Nephron (organoid): ENCODE data around the gene BCAS3.
A peak's percentile ranks its signal among the peaks of the same experiment; 100 is the strongest.

ENCODE experiments used
- H3K27ac Mint-ChIP-seq, 3 experiments: 2 replicates each; pipeline ENCODE4 v1.8.0; 2020; ENCODE audit warnings: mixed read lengths in 3 of 3, mild to moderate bottlenecking in 2 of 3, moderate library complexity in 1 of 3
- H3K27me3 Mint-ChIP-seq: 2 replicates; pipeline ENCODE4 v1.8.0; 2021; ENCODE audit warnings: low read depth, mild to moderate bottlenecking, moderate library complexity, mixed read lengths
- H3K36me3 Mint-ChIP-seq: 2 replicates; pipeline ENCODE4 v1.8.0; 2020; ENCODE audit warnings: low read depth, mixed read lengths
- H3K4me1 Mint-ChIP-seq: 2 replicates; pipeline ENCODE4 v1.8.0; 2020; ENCODE audit warnings: mixed read lengths
- H3K4me3 Mint-ChIP-seq, 3 experiments: 2 replicates each; pipeline ENCODE4 v1.8.0; 2020; ENCODE audit warnings: mild to moderate bottlenecking in 3 of 3, mixed read lengths in 3 of 3, moderate library complexity in 2 of 3
- H3K9me3 Mint-ChIP-seq: 2 replicates; pipeline ENCODE4 v1.8.0; 2020; ENCODE audit warnings: mixed read lengths
- TF ChIP-seq, protein P1 (sequence below), 3 experiments: fragments of 200-600 bp; sonication (generic); IDR thresholded peaks; one replicate each; pipeline ENCODE4 v1.5.0; 2021; ENCODE audit warnings: antibody characterized with exemption in 3 of 3; ENCODE audit not compliant: unreplicated experiment in 3 of 3

Gene BCAS3

DNA sequence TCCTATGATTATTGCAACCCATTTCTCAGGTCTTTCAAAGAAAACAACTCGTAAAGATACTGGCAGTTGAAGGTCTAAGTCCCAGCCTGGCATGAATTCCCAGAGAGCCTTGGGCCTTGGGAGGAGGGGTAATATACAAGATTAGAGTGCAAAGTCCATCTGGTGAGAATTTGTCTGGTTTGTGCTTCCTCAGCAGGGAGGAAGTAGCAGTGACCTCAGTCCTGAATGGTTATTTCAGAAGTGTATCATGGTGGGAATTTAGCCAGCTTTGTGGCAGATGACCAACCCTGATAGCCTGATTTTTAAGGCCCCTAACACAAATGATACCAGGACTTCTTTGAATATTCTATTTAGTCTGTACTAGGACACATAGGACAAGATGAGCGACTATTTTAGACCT lies 570.7 kb downstream of the BCAS3 start:
- H3K4me1 Mint-ChIP-seq = peaks cover 49% of the 10 kb centered on the region

DNA sequence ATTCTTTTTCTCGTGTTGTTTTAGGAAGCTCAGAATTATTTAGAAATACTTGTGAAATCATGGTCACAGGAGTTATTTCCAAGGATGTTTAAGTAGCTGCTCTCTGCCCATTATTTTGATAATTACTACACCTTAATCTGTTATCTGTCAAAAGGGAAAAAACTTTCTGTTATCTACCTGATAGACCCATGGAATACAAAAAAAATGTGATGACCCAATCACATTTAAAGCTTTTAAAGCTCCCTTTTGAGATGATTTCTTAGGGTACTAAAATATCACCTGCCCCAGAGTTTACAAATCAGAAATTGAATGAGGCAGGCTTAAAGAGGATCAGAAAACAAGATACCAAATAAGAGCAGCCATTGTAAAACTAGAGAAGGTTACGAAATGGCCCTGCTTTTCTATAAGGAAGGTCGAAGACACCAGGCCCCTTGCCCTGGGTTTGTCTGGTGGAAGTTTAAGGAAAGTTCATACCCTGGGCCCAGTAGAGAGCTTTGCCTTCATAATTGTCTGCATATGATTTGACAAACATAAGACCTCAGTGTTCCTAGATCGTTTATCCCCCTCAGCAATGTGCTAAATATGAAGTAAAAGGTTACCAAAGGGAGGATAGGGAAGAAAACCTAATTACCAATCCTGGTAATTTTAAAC lies 572.1 kb downstream of the BCAS3 start:
- no peaks in the 10 kb centered on the region for H3K27me3 Mint-ChIP-seq
- H3K27ac Mint-ChIP-seq = peak overlapping the region; percentile 57 to 84 (median 71)
- peaks cover 60% of the 10 kb centered on the region for H3K4me1 Mint-ChIP-seq
- no peaks in the 10 kb centered on the region for H3K9me3 Mint-ChIP-seq
- TF ChIP-seq, protein P1, sequence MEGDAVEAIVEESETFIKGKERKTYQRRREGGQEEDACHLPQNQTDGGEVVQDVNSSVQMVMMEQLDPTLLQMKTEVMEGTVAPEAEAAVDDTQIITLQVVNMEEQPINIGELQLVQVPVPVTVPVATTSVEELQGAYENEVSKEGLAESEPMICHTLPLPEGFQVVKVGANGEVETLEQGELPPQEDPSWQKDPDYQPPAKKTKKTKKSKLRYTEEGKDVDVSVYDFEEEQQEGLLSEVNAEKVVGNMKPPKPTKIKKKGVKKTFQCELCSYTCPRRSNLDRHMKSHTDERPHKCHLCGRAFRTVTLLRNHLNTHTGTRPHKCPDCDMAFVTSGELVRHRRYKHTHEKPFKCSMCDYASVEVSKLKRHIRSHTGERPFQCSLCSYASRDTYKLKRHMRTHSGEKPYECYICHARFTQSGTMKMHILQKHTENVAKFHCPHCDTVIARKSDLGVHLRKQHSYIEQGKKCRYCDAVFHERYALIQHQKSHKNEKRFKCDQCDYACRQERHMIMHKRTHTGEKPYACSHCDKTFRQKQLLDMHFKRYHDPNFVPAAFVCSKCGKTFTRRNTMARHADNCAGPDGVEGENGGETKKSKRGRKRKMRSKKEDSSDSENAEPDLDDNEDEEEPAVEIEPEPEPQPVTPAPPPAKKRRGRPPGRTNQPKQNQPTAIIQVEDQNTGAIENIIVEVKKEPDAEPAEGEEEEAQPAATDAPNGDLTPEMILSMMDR (IDR thresholded peaks at IDR 0.05; ENCODE audit: unreplicated experiment in 3 of 3) = no peak
- no peak overlapping the region for H3K4me3 Mint-ChIP-seq
- no peaks in the 10 kb centered on the region for H3K36me3 Mint-ChIP-seq

More for the DNA sequence above, 570.7 kb downstream of the BCAS3 start:
- Mint-ChIP-seq H3K36me3 (no peaks in the 10 kb centered on the region), H3K27ac (peak overlapping the region; percentile 21 to 71 (median 68)), H3K9me3 (no peaks in the 10 kb centered on the region), H3K4me3 (no peak overlapping the region), H3K27me3 (no peaks in the 10 kb centered on the region)
- TF ChIP-seq, protein P1 (IDR thresholded peaks at IDR 0.05; ENCODE audit: unreplicated experiment in 3 of 3) = no peak

DNA sequence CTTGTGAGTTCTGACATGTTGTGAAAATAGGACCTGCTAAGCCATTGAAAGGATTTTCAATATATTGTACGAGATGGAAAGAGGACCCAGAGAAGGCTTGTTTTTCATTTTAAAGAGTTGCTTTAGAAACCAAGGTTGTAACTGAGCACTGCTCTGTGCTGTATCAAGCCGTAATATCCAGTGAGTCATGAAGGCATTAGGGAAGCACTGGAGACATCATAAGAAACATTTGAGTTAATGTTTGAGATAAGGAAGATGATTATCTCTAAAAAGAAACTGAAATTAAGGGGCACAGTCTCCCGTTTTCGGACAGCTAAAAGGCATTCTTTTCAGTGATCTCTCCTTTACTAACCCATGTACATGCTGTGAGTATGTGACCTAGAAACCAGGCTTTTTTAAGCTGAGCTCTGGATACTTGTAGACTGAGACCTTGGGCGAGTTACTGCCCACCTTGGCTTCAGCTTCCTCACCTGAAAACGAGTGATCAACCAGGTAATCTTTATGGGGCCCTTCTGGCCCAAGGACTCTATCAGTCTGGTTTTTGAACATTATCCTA lies 572.8 kb downstream of the BCAS3 start:
- Mint-ChIP-seq H3K36me3 (no peaks in the 10 kb centered on the region), H3K4me3 (no peak overlapping the region), H3K27ac (peak overlapping the region; percentile 57 to 84 (median 71)), H3K27me3 (no peaks in the 10 kb centered on the region), H3K9me3 (no peaks in the 10 kb centered on the region), H3K4me1 (peaks cover 67% of the 10 kb centered on the region)
- TF ChIP-seq, protein P1 (IDR thresholded peaks at IDR 0.05; ENCODE audit: unreplicated experiment in 3 of 3) = no peak

DNA sequence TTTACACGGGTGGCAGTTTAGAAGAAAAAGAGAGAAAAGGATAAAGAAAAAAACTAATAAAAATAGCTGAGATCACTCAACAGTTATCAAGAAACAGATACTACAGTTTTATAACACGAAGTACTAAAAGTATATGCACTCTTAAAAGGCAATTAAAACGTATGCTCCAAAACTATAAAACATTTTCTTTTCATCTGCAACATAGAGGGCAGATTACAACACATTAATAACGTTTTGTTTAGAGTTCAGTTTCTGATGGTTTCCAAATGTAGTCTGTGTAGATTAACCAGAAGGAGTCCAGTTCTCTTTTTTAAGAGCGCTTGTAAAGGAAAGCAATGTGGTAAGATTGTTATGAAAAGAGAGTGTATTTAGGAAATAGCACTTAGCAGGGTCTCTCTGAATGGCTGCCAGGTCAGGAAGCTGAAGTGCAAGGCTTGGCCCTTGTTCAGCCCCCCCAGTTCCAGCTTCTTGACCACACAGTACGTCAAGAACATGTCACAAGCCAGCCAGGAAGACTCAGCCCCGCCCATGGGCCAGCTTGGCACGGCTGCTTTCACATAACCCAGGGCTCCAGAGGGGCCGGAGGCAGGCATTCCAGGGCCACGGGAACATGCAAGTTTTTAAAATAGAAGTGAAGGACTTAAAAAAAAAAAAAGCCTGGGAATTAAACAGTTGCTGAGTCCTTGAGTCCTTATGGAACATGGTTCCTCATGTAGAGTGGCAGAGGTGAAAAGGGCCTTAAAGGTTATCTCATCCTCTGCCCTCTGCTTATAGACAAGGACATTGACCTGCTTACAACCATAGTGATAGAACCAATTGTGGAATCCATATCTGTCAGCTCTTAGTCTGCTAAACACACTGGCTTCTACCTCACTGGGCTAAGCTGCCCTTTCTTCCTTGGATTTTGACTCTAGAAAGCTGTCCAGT lies 574.6 kb downstream of the BCAS3 start:
- H3K36me3 Mint-ChIP-seq = no peaks in the 10 kb centered on the region
- no peaks in the 10 kb centered on the region for H3K9me3 Mint-ChIP-seq
- H3K27me3 Mint-ChIP-seq = no peaks in the 10 kb centered on the region
- H3K4me1 Mint-ChIP-seq = peaks cover 66% of the 10 kb centered on the region
- H3K27ac Mint-ChIP-seq = peak overlapping the region; percentile 74 to 89 (median 84)
- no peak overlapping the region for H3K4me3 Mint-ChIP-seq
- TF ChIP-seq, protein P1 (IDR thresholded peaks at IDR 0.05; ENCODE audit: unreplicated experiment in 3 of 3) = no peak

DNA sequence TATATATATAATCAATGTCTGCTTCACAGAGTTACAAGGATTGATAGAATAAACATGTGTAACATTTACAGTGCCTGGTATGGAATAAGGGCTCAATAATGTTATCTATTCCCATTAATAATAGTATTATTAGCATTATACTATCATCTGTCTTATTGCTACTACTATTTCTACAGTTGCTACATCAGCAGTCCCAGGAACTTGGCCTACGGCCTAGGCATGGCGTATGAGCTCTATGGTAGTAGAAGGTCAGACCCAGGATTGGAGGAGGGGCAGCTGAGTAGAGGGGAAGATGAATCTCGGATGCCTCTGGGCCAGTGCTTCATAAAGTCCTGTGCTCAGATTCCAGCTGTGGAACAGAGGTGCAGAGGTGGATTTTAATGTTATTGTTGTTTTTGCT lies 575.7 kb downstream of the BCAS3 start:
- Mint-ChIP-seq H3K36me3 (no peaks in the 10 kb centered on the region), H3K4me3 (no peak overlapping the region), H3K27me3 (no peaks in the 10 kb centered on the region), H3K9me3 (no peaks in the 10 kb centered on the region), H3K27ac (peak overlapping the region; percentile 75 to 87 (median 81)), H3K4me1 (peaks cover 61% of the 10 kb centered on the region)
- TF ChIP-seq, protein P1 (IDR thresholded peaks at IDR 0.05; ENCODE audit: unreplicated experiment in 3 of 3) = no peak
